Parathyroid adenoma (tissue), 2 donors: ENCODE results near the gene RGS17.

Source experiments
- H2AFZ ChIP-seq: fragments of 300-600 bp; sonication (generic); one replicate; pipeline ENCODE4 v1.7.0; 2017; ENCODE audit warnings: antibody characterized with exemption, mild to moderate bottlenecking
- H3K27ac ChIP-seq: fragments of 300-600 bp; sonication (generic); one replicate; pipeline ENCODE4 v1.7.0; 2017
- H3K27me3 ChIP-seq: fragments of 300-600 bp; sonication (generic); one replicate; pipeline ENCODE4 v1.7.0; 2017; ENCODE audit warnings: low read length; ENCODE audit not compliant: control insufficient read depth, insufficient read depth
- H3K36me3 ChIP-seq: fragments of 300-600 bp; sonication (generic); one replicate; pipeline ENCODE4 v1.7.0; 2017; ENCODE audit warnings: low read length; ENCODE audit not compliant: control insufficient read depth, insufficient read depth
- H3K4me1 ChIP-seq: fragments of 300-600 bp; sonication (generic); one replicate; pipeline ENCODE4 v1.7.0; 2017; ENCODE audit warnings: control low read depth
- H3K4me2 ChIP-seq: fragments of 300-600 bp; sonication (generic); one replicate; pipeline ENCODE4 v1.7.0; 2017; ENCODE audit warnings: low read length
- H3K4me3 ChIP-seq: fragments of 300-600 bp; sonication (generic); one replicate; pipeline ENCODE4 v1.7.0; 2017; ENCODE audit warnings: low read depth, low read length
- H3K79me2 ChIP-seq: fragments of 300-600 bp; sonication (generic); one replicate; pipeline ENCODE4 v1.7.0; 2017; ENCODE audit warnings: control low read depth
- H3K9ac ChIP-seq: fragments of 300-600 bp; sonication (generic); one replicate; pipeline ENCODE4 v1.7.0; 2017; ENCODE audit warnings: mild to moderate bottlenecking
- H3K9me3 ChIP-seq: fragments of 300-600 bp; sonication (generic); one replicate; pipeline ENCODE4 v1.7.0; 2017; ENCODE audit warnings: low read length; ENCODE audit not compliant: control insufficient read depth
- CTCF ChIP-seq: fragments of 300-600 bp; sonication (generic); IDR thresholded peaks from one replicate; pipeline ENCODE4 v1.7.0; 2017; ENCODE audit warnings: antibody characterized with exemption, mild to moderate bottlenecking
- donor health status: primary hyperparathyroidism.

The RGS17 gene

DNA sequence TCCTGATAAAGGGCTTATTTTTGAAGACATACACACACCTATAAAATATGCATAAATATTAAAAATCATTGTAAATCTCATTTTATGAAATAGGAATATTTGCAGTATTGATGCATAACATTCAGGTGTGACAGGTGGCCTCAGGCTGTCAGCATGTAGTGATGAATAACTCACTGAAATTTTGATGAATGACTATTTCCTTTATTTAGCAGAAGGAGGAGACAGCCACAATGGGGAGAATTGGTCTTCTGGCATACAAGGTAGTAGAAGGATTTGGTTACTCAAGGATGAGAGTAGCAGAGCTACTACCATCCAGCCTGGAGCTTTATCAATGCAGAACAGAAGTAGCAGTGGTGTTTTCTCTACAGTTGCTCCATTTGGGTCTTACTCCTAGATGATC lies 47.2 kb downstream of the RGS17 start:
- no peaks in the 10 kb centered on the region for H3K27me3 ChIP-seq
- H3K36me3 ChIP-seq = no peaks in the 10 kb centered on the region
- no peaks in the 10 kb centered on the region for H3K9me3 ChIP-seq
- H3K4me3 ChIP-seq = no peak overlapping the region
- H3K9ac ChIP-seq = no peak overlapping the region
- H3K4me1 ChIP-seq = no peaks in the 10 kb centered on the region
- H2AFZ ChIP-seq = no peak overlapping the region
- no peak overlapping the region for H3K4me2 ChIP-seq
- no peaks in the 10 kb centered on the region for H3K79me2 ChIP-seq
- H3K27ac ChIP-seq = no peak overlapping the region
- TF ChIP-seq CTCF = no peak

GRCh38 chr6:153081914-153082313 lies 49.2 kb downstream of the RGS17 start:
- TF ChIP-seq CTCF = no peak
- Histone ChIP-seq H3K4me1 (no peaks in the 10 kb centered on the region), H3K4me2 (no peak overlapping the region)

GRCh38 chr6:153076431-153076830 lies 54.7 kb downstream of the RGS17 start:
- H3K9me3 ChIP-seq = no peaks in the 10 kb centered on the region
- H3K9ac ChIP-seq = no peak overlapping the region
- no peaks in the 10 kb centered on the region for H3K79me2 ChIP-seq
- H3K27me3 ChIP-seq = no peaks in the 10 kb centered on the region
- H3K4me1 ChIP-seq = no peaks in the 10 kb centered on the region
- H2AFZ ChIP-seq = no peak overlapping the region
- no peak overlapping the region for H3K27ac ChIP-seq
- no peak overlapping the region for H3K4me2 ChIP-seq
- H3K4me3 ChIP-seq = no peak overlapping the region
- H3K36me3 ChIP-seq = no peaks in the 10 kb centered on the region
- TF ChIP-seq CTCF = no peak

More at GRCh38 chr6:153081914-153082313, 49.2 kb downstream of the RGS17 start:
- Histone ChIP-seq H3K79me2 (no peaks in the 10 kb centered on the region), H3K4me3 (no peak overlapping the region), H3K27ac (no peak overlapping the region), H2AFZ (no peak overlapping the region), H3K9me3 (no peaks in the 10 kb centered on the region), H3K27me3 (no peaks in the 10 kb centered on the region), H3K9ac (no peak overlapping the region), H3K36me3 (no peaks in the 10 kb centered on the region)

- H3K4me1 ChIP-seq = no peaks in the 10 kb centered on the region
- no peak overlapping the region for H3K4me3 ChIP-seq
- no peak overlapping the region for H3K4me2 ChIP-seq
- no peak for TF ChIP-seq CTCF
- no peak overlapping the region for H2AFZ ChIP-seq
- no peak overlapping the region for H3K27ac ChIP-seq
- H3K9ac ChIP-seq = no peak overlapping the region
- no peaks in the 10 kb centered on the region for H3K9me3 ChIP-seq
- no peaks in the 10 kb centered on the region for H3K27me3 ChIP-seq
- H3K79me2 ChIP-seq = no peaks in the 10 kb centered on the region
- H3K36me3 ChIP-seq = no peaks in the 10 kb centered on the region
Observed at GRCh38 chr6:153074761-153075160, 56.3 kb downstream of the RGS17 start.

GRCh38 chr6:153073841-153074240 lies 57.2 kb downstream of the RGS17 start:
- no peak overlapping the region for H3K27ac ChIP-seq
- no peak overlapping the region for H3K9ac ChIP-seq
- no peak overlapping the region for H3K4me2 ChIP-seq
- H3K36me3 ChIP-seq = no peaks in the 10 kb centered on the region
- no peaks in the 10 kb centered on the region for H3K27me3 ChIP-seq
- TF ChIP-seq CTCF = no peak
- H2AFZ ChIP-seq = no peak overlapping the region
- H3K79me2 ChIP-seq = no peaks in the 10 kb centered on the region
- no peak overlapping the region for H3K4me3 ChIP-seq
- H3K4me1 ChIP-seq = no peaks in the 10 kb centered on the region
- no peaks in the 10 kb centered on the region for H3K9me3 ChIP-seq
